Neuronal stem cell (in vitro differentiated cells): Measurements from ENCODE around the gene CYP4F22.

Source experiments
- DNase-seq: peaks from one replicate; pipeline ENCODE4 v3.0.0-alpha.2; 2013; ENCODE audit warnings: low spot score
- H2AFZ ChIP-seq: one replicate; pipeline ENCODE4 v1.6.1; 2013; ENCODE audit warnings: mild to moderate bottlenecking, low read length, inconsistent platforms
- H2AK5ac ChIP-seq: 2 replicates; pipeline ENCODE4 v1.6.1; 2013; ENCODE audit warnings: low read depth, mild to moderate bottlenecking, inconsistent platforms, low read length, moderate library complexity, mixed read lengths
- H2BK120ac ChIP-seq: 2 replicates; pipeline ENCODE4 v1.6.1; 2013; ENCODE audit warnings: low read depth, mild to moderate bottlenecking, inconsistent platforms, low read length, moderate library complexity, mixed read lengths
- H2BK12ac ChIP-seq: one replicate; pipeline ENCODE4 v1.6.1; 2013; ENCODE audit warnings: low read length, inconsistent platforms
- H2BK15ac ChIP-seq: 2 replicates; pipeline ENCODE4 v1.6.1; 2013; ENCODE audit warnings: mild to moderate bottlenecking, low read length, inconsistent platforms, mixed read lengths
- H2BK5ac ChIP-seq: one replicate; pipeline ENCODE4 v1.6.1; 2013; ENCODE audit warnings: inconsistent platforms, mild to moderate bottlenecking, low read length, moderate library complexity
- H3K14ac ChIP-seq: one replicate; pipeline ENCODE4 v1.6.1; 2013; ENCODE audit warnings: low read length, inconsistent platforms
- H3K18ac ChIP-seq: 2 replicates; pipeline ENCODE4 v1.6.1; 2013; ENCODE audit warnings: low read length, inconsistent platforms
- H3K23ac ChIP-seq: 2 replicates; pipeline ENCODE4 v1.6.1; 2013; ENCODE audit warnings: low read depth, mild to moderate bottlenecking, mixed read lengths, low read length, inconsistent platforms; ENCODE audit not compliant: poor library complexity
- H3K27ac ChIP-seq: replicated peaks from 3 replicates; pipeline ENCODE4 v1.5.1; 2013; ENCODE audit warnings: low read length, inconsistent platforms
- H3K27me3 ChIP-seq, 3 experiments: 2 replicates each; pipeline ENCODE4 v1.6.1; 2013; ENCODE audit warnings: low read length in 3 of 3, mild to moderate bottlenecking in 2 of 3, inconsistent platforms in 1 of 3, low read depth in 1 of 3, mixed read lengths in 1 of 3, moderate library complexity in 1 of 3; ENCODE audit not compliant: control insufficient read depth in 3 of 3, insufficient read depth in 3 of 3
- H3K36me3 ChIP-seq, 2 donors: replicated peaks in 1 of 2; 2 replicates each; pipeline ENCODE4 v1.6.1; 2013; ENCODE audit warnings: low read length in 2 of 2; ENCODE audit not compliant: control insufficient read depth in 2 of 2, insufficient read depth in 2 of 2
- H3K4ac ChIP-seq: 2 replicates; pipeline ENCODE4 v1.6.1; 2013; ENCODE audit warnings: inconsistent platforms, mild to moderate bottlenecking, low read length, moderate library complexity
- H3K4me1 ChIP-seq, 2 donors: 1 replicate in 1 of 2; 2 replicates in 1 of 2; pipeline ENCODE4 v1.6.1; 2013; ENCODE audit warnings: low read length in 2 of 2, low read depth in 1 of 2; ENCODE audit not compliant: control insufficient read depth in 2 of 2, insufficient read depth in 1 of 2
- H3K4me2 ChIP-seq: one replicate; pipeline ENCODE4 v1.6.1; 2013; ENCODE audit warnings: mild to moderate bottlenecking, low read length, inconsistent platforms; ENCODE audit not compliant: insufficient read depth, poor library complexity, severe bottlenecking
- H3K4me3 ChIP-seq, 2 donors: 2 replicates each; pipeline ENCODE4 v1.5.1; 2013; ENCODE audit warnings: low read length in 2 of 2, mild to moderate bottlenecking in 2 of 2, inconsistent platforms in 1 of 2, moderate library complexity in 1 of 2
- H3K79me1 ChIP-seq: one replicate; pipeline ENCODE4 v1.6.1; 2013; ENCODE audit warnings: low read depth, mild to moderate bottlenecking, inconsistent platforms, low read length, moderate library complexity
- H3K9ac ChIP-seq: one replicate; pipeline ENCODE4 v1.6.1; 2013; ENCODE audit warnings: mild to moderate bottlenecking, low read depth, low read length, inconsistent platforms; ENCODE audit not compliant: poor library complexity
- H3K9me3 ChIP-seq, 2 donors: replicated peaks in 1 of 2; 2 replicates each; pipeline versions ENCODE3 to v1.6.1; 2013; ENCODE audit warnings: low read length in 2 of 2, mild to moderate bottlenecking in 2 of 2, inconsistent platforms in 1 of 2, low read depth in 1 of 2, mixed read lengths in 1 of 2, moderate library complexity in 1 of 2; ENCODE audit not compliant: control insufficient read depth in 2 of 2, insufficient read depth in 1 of 2
- H4K8ac ChIP-seq: one replicate; pipeline ENCODE4 v1.6.1; 2013; ENCODE audit warnings: low read depth, mild to moderate bottlenecking, inconsistent platforms, low read length, moderate library complexity
- H4K91ac ChIP-seq: one replicate; pipeline ENCODE4 v1.6.1; 2013; ENCODE audit warnings: low read length, low read depth, mild to moderate bottlenecking, inconsistent platforms; ENCODE audit not compliant: poor library complexity
- WGBS, 2 donors: extraction: QIAGEN DNeasy Blood & Tissue Kit; methylation state at CpG; one replicate each; pipeline ENCODE4 v1.1.7; 2013; ENCODE audit warnings: missing lambda C conversion rate in 2 of 2, mixed read lengths in 1 of 2; ENCODE audit not compliant: insufficient read length in 2 of 2, insufficient replicate concordance in 1 of 2; ENCODE audit errors: extremely low coverage in 2 of 2; 5-methylcytosine and 5-hydroxymethylcytosine counted together

CYP4F22 gene

DNA sequence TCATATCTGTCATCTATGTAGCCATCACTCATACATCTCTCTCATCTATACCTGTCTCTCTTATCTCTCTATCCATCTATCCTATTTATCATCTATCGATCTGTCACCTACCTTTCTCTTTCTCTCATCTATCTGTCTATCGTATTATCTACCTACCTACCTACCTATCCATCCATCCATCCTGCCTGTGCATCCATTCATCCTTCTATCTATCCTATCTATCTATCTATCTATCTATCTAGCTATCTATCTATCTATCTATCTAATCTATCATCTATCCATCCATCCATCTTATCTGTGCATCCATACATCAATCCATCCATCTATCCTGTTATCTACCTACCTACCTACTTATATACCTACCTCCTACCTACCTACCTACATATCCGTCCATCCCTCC is 62.1 kb downstream of the CYP4F22 start:
- no peak for DNase-seq
- Histone ChIP-seq H3K27me3 (peaks cover 0 to 6% (median 0%) of the 10 kb centered on the region in 3 experiments), H2BK5ac (no peak overlapping the region), H3K36me3 (no peaks in the 10 kb centered on the region), H4K91ac (no peak overlapping the region), H3K4ac (no peak overlapping the region), H3K14ac (no peak overlapping the region), H3K9ac (no peak overlapping the region), H4K8ac (no peak overlapping the region), H3K4me2 (no peak overlapping the region), H3K9me3 (peaks cover 0 to 26% of the 10 kb centered on the region in 2 donors), H3K18ac (no peak overlapping the region), H2BK120ac (no peak overlapping the region), H3K79me1 (no peaks in the 10 kb centered on the region), H3K4me1 (no peaks in the 10 kb centered on the region), H2AK5ac (no peak overlapping the region), H3K4me3 (no peak overlapping the region), H3K27ac (no peak overlapping the region), H2AFZ (no peak overlapping the region), H2BK12ac (no peak overlapping the region), H2BK15ac (no peak overlapping the region), H3K23ac (no peak overlapping the region)
- WGBS, 2 donors: 100% methylated on average over 3 of the region's 3 CpGs; no CpG with 5 or more reads in 1 of the 2 donors

DNA sequence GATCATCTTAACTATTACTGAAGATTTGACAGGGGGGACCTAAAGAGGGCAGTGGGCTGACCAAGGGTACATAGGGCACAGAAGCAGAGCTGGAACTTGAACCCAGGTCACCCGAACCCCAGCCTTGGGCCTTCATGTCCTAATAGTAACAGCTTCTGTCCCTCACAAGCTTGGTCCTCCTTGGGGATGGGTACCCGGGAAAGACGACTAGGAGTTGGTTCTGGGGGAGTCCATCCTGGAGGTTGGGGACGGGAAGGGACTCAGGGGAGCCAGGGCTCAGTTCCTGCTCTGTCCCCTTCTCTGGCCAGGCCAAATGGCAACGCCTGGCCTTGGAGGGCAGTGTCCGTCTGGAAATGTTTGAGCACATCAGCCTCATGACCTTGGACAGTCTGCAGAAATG is 67.1 kb downstream of the CYP4F22 start:
- Histone ChIP-seq H3K14ac (no peak overlapping the region), H3K4me1 (no peaks in the 10 kb centered on the region), H2AK5ac (no peak overlapping the region), H3K27me3 (peaks cover 0 to 13% (median 0%) of the 10 kb centered on the region in 3 experiments), H3K36me3 (no peaks in the 10 kb centered on the region), H2BK120ac (no peak overlapping the region), H3K79me1 (no peaks in the 10 kb centered on the region), H3K4me3 (peak overlapping the region in 1 of 2 donors; percentile 49), H2AFZ (no peak overlapping the region), H2BK15ac (no peak overlapping the region), H3K27ac (no peak overlapping the region), H3K4me2 (no peak overlapping the region), H3K4ac (no peak overlapping the region), H3K23ac (no peak overlapping the region), H4K8ac (no peak overlapping the region), H3K9me3 (peaks cover 0 to 35% of the 10 kb centered on the region in 2 donors), H2BK12ac (no peak overlapping the region), H4K91ac (no peak overlapping the region), H2BK5ac (no peak overlapping the region), H3K9ac (no peak overlapping the region), H3K18ac (no peak overlapping the region)
- no peak for DNase-seq
- WGBS, 2 donors: no CpG with 5 or more reads among the region's 6 CpGs

DNA sequence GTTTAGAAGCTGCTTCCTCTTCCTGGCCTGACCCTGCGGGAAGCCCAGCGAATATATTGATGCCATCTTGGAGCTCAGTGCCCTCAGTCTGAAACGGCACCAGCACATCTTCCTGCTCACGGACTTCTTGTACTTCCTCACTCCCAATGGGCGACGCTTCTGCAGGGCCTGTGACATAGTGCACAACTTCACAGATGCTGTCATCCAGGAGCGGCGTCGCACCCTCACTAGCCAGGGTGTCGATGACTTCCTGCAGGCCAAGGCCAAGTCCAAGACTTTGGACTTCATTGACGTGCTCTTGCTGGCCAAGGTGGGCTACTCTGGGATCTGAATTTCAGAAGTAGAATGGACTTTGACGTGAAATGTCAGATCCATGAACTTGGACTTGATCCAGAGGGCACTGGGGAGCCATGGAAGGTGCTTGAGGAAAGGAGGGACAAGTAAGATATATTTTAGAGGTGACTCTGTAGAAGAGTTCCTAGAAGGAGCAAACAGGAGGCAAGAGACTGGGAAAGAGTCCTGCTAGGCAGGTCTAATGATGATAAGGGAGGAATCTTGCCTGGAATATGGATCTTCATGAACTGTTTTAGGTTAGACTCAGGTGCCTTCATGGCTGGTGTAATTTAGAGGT is 68.3 kb downstream of the CYP4F22 start:
- peaks cover 0 to 32% of the 10 kb centered on the region in 2 donors for H3K9me3 ChIP-seq
- no peak overlapping the region for H3K4me2 ChIP-seq
- no peak overlapping the region for H4K8ac ChIP-seq
- no peaks in the 10 kb centered on the region for H3K4me1 ChIP-seq
- no peak overlapping the region for H2BK12ac ChIP-seq
- H3K27ac ChIP-seq: no peak overlapping the region
- no peak overlapping the region for H2AK5ac ChIP-seq
- H3K36me3 ChIP-seq: no peaks in the 10 kb centered on the region
- H2AFZ ChIP-seq: no peak overlapping the region
- H2BK15ac ChIP-seq: no peak overlapping the region
- H3K23ac ChIP-seq: peak overlapping the region; percentile 51
- no peak overlapping the region for H3K4ac ChIP-seq
- no peaks in the 10 kb centered on the region for H3K79me1 ChIP-seq
- H2BK5ac ChIP-seq: no peak overlapping the region
- no peak overlapping the region for H3K9ac ChIP-seq
- H3K14ac ChIP-seq: no peak overlapping the region
- H2BK120ac ChIP-seq: no peak overlapping the region
- no peak overlapping the region for H4K91ac ChIP-seq
- peaks cover 0 to 16% (median 0%) of the 10 kb centered on the region in 3 experiments for H3K27me3 ChIP-seq
- H3K4me3 ChIP-seq: no peak overlapping the region
- no CpG with 5 or more reads among the region's 12 CpGs for WGBS, 2 donors
- H3K18ac ChIP-seq: no peak overlapping the region
- DNase-seq: no peak

DNA sequence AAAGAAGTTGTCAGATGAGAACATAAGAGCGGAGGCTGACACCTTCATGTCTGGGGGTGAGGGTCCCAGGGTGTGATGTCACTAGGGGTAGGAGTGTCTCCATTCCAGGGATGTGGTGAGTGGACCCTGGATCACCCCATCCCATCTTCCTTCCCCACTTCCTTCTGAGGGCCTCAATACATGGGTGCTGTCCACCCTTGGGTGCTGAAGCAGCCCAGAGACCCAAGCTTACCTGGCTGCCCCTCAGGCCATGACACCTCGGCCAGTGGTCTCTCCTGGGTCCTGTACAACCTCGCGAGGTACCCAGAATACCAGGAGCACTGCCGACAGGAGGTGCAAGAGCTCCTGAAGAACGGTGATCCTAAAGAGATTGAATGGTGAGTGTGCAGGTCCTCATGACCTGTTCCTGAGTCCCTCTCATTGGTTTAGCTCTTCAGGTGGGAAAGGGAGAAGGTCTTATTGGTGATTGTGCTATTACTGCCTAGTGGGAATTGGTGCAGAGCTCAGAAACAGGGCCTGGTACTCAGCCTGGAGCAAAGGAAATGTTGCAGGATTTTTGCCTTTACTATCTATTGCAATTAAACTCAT is 69.0 kb downstream of the CYP4F22 start:
- H3K23ac ChIP-seq: no peak overlapping the region
- no peak overlapping the region for H3K14ac ChIP-seq
- no peaks in the 10 kb centered on the region for H3K4me1 ChIP-seq
- no peak overlapping the region for H4K91ac ChIP-seq
- peaks cover 0 to 16% (median 0%) of the 10 kb centered on the region in 3 experiments for H3K27me3 ChIP-seq
- no peak overlapping the region for H3K18ac ChIP-seq
- no peak overlapping the region for H2AK5ac ChIP-seq
- no peak overlapping the region for H2AFZ ChIP-seq
- H2BK120ac ChIP-seq: no peak overlapping the region
- H3K9ac ChIP-seq: no peak overlapping the region
- H3K79me1 ChIP-seq: no peaks in the 10 kb centered on the region
- no peak overlapping the region for H3K27ac ChIP-seq
- peak overlapping the region; percentile 30 for H4K8ac ChIP-seq
- DNase-seq: no peak
- no peak overlapping the region for H3K4me2 ChIP-seq
- H2BK12ac ChIP-seq: no peak overlapping the region
- no CpG with 5 or more reads among the region's 6 CpGs for WGBS, 2 donors
- H3K9me3 ChIP-seq: peaks cover 0 to 27% of the 10 kb centered on the region in 2 donors
- H3K36me3 ChIP-seq: no peaks in the 10 kb centered on the region
- no peak overlapping the region for H2BK5ac ChIP-seq
- H3K4me3 ChIP-seq: peak overlapping the region in 1 of 2 donors; percentile 55
- H3K4ac ChIP-seq: no peak overlapping the region
- no peak overlapping the region for H2BK15ac ChIP-seq
